Measurements from ENCODE around the gene SF3B1. TPM values are rescaled to one million over a fixed set of nuclear protein-coding genes. Genes with fewer than 3 reads are reported as not detected.
"Not testable (repeated sequence)": the region's sequence is repeated elsewhere in the genome, so short reads cannot be mapped to it uniquely, and the experiment has no call there.

Gene SF3B1
- total RNA-seq, 2 donors from 2014 or later, result 197 to 250 TPM

DNA sequence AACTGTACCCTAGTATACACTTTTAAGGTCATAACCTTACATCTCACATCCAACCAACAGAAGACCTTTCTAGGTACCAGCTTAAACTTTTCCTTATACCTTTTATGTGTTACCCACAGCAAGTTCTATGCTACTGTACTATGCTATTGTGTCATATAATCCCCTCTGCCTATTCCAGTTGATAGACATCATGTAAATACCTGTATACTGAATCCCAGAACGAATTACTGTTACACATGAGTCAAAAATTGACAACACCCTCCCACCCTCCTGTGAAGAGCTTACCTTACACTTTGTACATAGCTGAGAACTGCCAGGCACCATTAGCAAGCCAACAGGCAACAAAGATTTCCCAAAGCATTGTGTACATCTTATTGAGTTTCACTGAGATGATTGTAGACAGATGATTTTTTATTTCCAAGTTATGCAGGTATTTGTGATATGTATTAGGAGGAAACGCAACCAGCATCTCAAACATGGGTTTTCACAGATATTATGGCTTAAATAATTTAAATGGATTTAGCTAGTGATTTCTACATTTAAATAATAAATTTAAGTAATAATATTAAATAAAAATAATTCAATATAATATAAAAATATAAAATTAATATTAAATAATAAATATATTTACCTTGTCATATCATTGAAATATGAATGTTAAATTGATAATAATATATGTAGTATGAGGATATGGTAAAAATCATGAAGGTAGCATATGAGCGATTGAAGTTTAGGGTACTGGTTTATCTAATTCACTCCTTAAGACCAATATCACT is 81.2 kb downstream of the SF3B1 start:
- Histone ChIP-seq H3K4me1 (replicated peaks) (no peaks in the 10 kb centered on the region), H3K4me3 (no peak overlapping the region), H3K27me3 (replicated peaks; ENCODE audit: insufficient read depth) (no peaks in the 10 kb centered on the region), H3K27ac (no peak overlapping the region), H3K9me3 (no peaks in the 10 kb centered on the region), H3K36me3 (no peaks in the 10 kb centered on the region)
- 76% methylated on average over 3 of the region's 3 CpGs for WGBS
- no peak for TF ChIP-seq POLR2A (IDR thresholded peaks at IDR 0.05)
- TF ChIP-seq POLR2AphosphoS5 (IDR thresholded peaks at IDR 0.05), result no peak
- TF ChIP-seq, protein P1, sequence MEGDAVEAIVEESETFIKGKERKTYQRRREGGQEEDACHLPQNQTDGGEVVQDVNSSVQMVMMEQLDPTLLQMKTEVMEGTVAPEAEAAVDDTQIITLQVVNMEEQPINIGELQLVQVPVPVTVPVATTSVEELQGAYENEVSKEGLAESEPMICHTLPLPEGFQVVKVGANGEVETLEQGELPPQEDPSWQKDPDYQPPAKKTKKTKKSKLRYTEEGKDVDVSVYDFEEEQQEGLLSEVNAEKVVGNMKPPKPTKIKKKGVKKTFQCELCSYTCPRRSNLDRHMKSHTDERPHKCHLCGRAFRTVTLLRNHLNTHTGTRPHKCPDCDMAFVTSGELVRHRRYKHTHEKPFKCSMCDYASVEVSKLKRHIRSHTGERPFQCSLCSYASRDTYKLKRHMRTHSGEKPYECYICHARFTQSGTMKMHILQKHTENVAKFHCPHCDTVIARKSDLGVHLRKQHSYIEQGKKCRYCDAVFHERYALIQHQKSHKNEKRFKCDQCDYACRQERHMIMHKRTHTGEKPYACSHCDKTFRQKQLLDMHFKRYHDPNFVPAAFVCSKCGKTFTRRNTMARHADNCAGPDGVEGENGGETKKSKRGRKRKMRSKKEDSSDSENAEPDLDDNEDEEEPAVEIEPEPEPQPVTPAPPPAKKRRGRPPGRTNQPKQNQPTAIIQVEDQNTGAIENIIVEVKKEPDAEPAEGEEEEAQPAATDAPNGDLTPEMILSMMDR (IDR thresholded peaks at IDR 0.05), result no peak
- DNase-seq (ENCODE audit: low spot score), result no peak
- intact Hi-C loops (cut with DNase I), result no loop called here

DNA sequence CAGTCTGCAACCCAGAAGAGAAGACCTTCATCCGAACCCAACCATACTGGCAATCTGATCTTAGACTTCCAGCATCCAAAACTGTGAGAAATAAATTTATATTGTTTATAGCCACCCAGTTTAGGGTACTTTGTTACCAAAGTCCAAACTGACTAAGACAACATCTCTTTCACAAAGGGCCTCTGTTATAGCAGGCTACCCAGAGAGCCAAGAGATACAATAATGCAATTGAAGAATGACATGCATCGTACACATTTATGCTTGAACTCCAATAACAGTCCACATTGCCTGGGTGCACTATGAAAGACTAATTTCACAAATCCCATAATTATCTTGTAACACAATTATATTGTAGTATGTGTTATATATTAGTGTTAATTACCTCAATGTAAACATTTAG is 85.1 kb downstream of the SF3B1 start:
- no peak overlapping the region for H3K4me3 ChIP-seq
- intact Hi-C loops (cut with DNase I), result no loop called here
- H3K4me1 ChIP-seq (replicated peaks), result no peaks in the 10 kb centered on the region
- TF ChIP-seq POLR2A (IDR thresholded peaks at IDR 0.05) (no peak), POLR2AphosphoS5 (IDR thresholded peaks at IDR 0.05) (no peak)
- TF ChIP-seq, protein P1 (IDR thresholded peaks at IDR 0.05), result no peak
- H3K9me3 ChIP-seq, result no peaks in the 10 kb centered on the region
- no peaks in the 10 kb centered on the region for H3K27me3 ChIP-seq (replicated peaks; ENCODE audit: insufficient read depth)
- no peak for DNase-seq (ENCODE audit: low spot score)
- H3K36me3 ChIP-seq, result no peaks in the 10 kb centered on the region
- no peak overlapping the region for H3K27ac ChIP-seq
- 97% methylated on average over 2 of the region's 2 CpGs for WGBS

DNA sequence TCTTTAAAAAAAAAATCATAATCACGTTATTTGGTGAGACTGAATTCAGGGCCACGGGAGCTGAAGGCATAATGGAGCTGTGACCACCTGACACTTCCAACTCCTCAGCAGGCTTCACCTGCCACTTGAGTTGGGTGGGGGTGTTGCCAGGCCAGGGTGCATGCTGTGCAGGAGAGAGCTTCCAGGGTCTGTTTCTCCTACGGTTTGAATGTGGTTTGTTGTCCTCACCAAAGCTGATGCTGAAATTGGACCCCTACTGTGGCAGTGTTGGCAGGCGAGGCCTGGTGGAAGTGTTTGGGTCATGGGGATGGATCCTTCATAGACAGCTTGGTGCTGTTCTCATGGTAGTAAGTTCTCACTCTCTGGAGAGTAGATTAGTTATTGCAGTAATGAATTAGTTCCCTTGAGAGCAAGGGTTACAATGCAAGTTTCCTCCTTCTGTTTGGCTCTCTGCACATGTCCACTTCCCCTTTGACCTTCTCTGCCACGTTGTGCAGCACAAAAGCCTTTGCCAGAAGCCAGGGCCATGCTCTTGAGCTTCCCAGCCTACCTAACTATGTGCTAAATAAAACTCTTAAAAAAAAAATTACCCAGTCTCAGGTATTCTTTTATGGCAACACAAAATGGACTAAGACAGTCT is 86.0 kb downstream of the SF3B1 start:
- H3K27ac ChIP-seq, result no peak overlapping the region
- H3K4me1 ChIP-seq (replicated peaks), result no peaks in the 10 kb centered on the region
- TF ChIP-seq, protein P1 (IDR thresholded peaks at IDR 0.05), result no peak
- TF ChIP-seq POLR2AphosphoS5 (IDR thresholded peaks at IDR 0.05) (no peak), POLR2A (IDR thresholded peaks at IDR 0.05) (no peak)
- WGBS, result 61% methylated on average over 5 of the region's 5 CpGs
- H3K36me3 ChIP-seq, result no peaks in the 10 kb centered on the region
- no peaks in the 10 kb centered on the region for H3K9me3 ChIP-seq
- intact Hi-C loops (cut with DNase I), result no loop called here
- no peak overlapping the region for H3K4me3 ChIP-seq
- H3K27me3 ChIP-seq (replicated peaks; ENCODE audit: insufficient read depth), result no peaks in the 10 kb centered on the region
- no peak for DNase-seq (ENCODE audit: low spot score)

DNA sequence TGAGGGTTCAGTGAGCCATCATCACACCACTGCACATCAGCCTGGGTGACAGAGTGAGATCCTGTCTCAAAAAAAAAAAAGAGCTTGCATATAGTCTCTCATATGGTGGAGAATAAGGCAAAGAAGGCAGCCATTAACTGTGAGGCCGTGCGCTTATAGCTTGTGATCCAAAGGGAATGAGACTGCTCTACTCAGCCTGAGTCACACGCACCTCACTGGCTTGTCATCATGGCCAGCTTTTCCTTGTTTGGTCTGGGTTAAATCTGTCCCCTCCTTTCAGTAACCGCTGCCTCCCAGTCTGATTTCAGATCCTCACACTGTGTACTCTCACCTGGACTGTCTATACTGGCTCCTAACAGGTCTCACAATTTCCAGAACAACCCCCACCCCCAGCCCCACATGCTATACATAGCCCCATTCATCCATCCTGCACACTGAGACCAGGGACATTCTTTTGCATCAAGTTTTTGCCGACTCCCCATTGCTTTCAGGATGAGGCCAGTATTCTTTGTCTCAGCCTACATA is 88.9 kb downstream of the SF3B1 start:
- Histone ChIP-seq H3K4me1 (replicated peaks) (no peaks in the 10 kb centered on the region), H3K36me3 (no peaks in the 10 kb centered on the region), H3K27ac (no peak overlapping the region), H3K4me3 (no peak overlapping the region), H3K27me3 (replicated peaks; ENCODE audit: insufficient read depth) (no peaks in the 10 kb centered on the region), H3K9me3 (no peaks in the 10 kb centered on the region)
- WGBS, result 86% methylated on average over 5 of the region's 5 CpGs
- TF ChIP-seq POLR2AphosphoS5 (IDR thresholded peaks at IDR 0.05) (no peak), POLR2A (IDR thresholded peaks at IDR 0.05) (no peak)
- TF ChIP-seq, protein P1 (IDR thresholded peaks at IDR 0.05), result no peak
- DNase-seq (ENCODE audit: low spot score), result no peak
- intact Hi-C loops (cut with DNase I), result no loop called here

DNA sequence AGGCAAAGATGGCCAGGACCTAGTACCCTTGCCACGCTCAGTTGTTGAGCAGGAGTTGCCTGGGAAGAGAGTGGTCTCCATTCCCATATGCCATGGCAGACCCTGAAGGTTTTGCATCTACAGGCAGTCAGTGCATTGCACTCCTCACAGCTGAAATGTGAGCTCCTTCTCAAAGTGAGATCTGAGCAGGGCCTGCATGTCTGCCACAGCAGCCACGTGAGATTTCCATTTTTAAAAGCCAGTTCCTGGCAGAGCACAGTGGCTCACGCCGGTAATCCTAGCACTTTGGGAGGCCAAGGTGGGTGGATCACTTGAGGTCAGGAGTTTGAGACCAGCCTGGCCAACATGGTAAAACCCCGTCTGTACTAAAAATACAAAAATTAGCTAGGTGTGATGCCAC is 90.9 kb downstream of the SF3B1 start:
- intact Hi-C loops (cut with DNase I); H3K4me1 ChIP-seq (replicated peaks); H3K9me3 ChIP-seq; H3K27me3 ChIP-seq (replicated peaks; ENCODE audit: insufficient read depth); H3K36me3 ChIP-seq; DNase-seq (ENCODE audit: low spot score); H3K27ac ChIP-seq; H3K4me3 ChIP-seq: not testable (repeated sequence)
- 82% methylated on average over 5 of the region's 5 CpGs for WGBS

Data from prostate gland (tissue), 2 donors.